ENCODE measurements around the gene GPR3. TPM values are rescaled to one million over a fixed set of nuclear protein-coding genes. Genes with fewer than 3 reads are reported as not detected.

The GPR3 gene
- total and polyA plus RNA-seq, 2 of the 13 experiments (the other 11 are each of a cell fraction or from before 2014, with no cell fraction given) = 1.00 to 2.6 TPM

DNA sequence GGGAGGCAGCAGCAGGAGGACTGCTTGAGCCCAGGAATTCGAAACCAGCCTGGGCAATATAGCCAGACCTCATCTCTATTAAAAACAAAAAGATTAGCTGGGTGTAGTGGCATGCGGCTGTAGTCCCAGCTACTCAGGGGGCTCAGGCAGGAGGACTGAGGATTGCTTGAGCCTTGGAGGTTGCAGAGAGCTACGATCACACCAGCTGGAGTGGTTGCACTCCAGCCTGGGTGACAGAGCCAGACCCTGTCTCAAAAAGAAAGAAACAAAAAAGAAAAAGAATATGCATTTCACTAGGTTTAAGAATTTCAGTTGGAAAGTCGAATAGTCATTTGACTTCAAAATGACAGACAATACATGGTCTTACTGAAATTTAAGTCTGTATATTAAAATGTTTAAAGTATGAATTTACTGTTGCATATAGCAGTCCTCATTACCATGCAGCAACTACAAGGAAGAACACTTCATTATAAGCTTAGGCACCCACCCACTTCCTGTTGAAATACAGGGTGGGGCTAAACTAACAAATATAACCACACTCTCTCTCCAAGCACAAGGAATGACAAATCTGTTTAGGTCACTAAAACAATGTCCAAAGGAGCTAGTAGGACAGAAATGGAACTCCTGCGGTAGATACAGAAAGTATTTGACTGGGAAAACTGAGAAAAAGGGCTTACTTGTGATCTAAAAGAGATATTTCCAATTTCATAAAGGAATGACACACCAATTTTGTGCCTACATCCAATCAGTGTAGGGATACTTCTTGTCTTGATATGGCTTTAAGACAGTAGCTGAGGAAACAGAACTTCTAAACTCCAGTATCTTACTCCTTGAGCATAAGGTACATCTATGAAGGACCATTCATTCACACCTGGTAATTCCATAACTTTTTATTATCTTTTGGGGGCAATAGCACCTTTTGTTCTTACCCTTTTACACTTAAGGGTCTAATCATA, 44.1 kb downstream of the GPR3 start:
- intact Hi-C loops (cut with micrococcal nuclease; ENCODE audit: unreplicated experiment) (no loop called here), in situ Hi-C loops (cut with HindIII; ENCODE audit: extremely low pct_ligation_motif_present, low pct_unique_long_range_greater_than_20kb) (no loop called here)
- H3K27ac ChIP-seq (ENCODE audit: extremely low read length, insufficient read depth, low read length) = no peak overlapping the region
- no peaks in the 10 kb centered on the region; a peak in 2 of 5 replicates for H3K36me3 ChIP-seq (replicated peaks in 1 of 2; ENCODE audit: control insufficient read depth in 1 of 2, insufficient read depth in 2 of 2, low read length in 2 of 2)
- no peak overlapping the region for H3K4me2 ChIP-seq (ENCODE audit: low read depth, low read length)
- ChIA-PET POLR2A (interaction anchor here (0.5 to 0.7 kb wide), 2 partner anchors 68 to 532 kb away, joined by 4 read pairs; no protein-coding TSS in a partner anchor), CTCF (ENCODE audit: low intra/inter-chr PET ratio, low total read pairs) (no interaction called here)
- peaks cover 2% of the 10 kb centered on the region; the same call in 1 of the 2 replicates for H4K20me1 ChIP-seq (ENCODE audit: insufficient read depth, low read length)
- H2AFZ ChIP-seq (ENCODE audit: low read length) = no peak overlapping the region
- FAIRE-seq = no peak
- no peak overlapping the region for H3K9ac ChIP-seq (ENCODE audit: insufficient read depth, low read depth, low read length)
- whole genome bisulfite sequencing (ENCODE audit: low lambda C conversion rate) = 96% methylated on average over 5 of the region's 5 CpGs
- ATAC-seq = no peak
- H3K4me1 ChIP-seq (ENCODE audit: insufficient read depth, low read length) = peaks cover 32% of the 10 kb centered on the region
- H3K9me3 ChIP-seq (ENCODE audit: low read length) = no peaks in the 10 kb centered on the region
- H3K27me3 ChIP-seq (ENCODE audit: control insufficient read depth in 1 of 2, insufficient read depth in 2 of 2, low read length in 2 of 2) = no peaks in the 10 kb centered on the region
- peak; percentile 25 for DNase-seq (ENCODE audit: low spot score)
- no TSS peak for BruUV-seq (replicated peaks)
- peaks cover 60% of the 10 kb centered on the region for H3K79me2 ChIP-seq (ENCODE audit: insufficient read depth, low read length)
- H3K4me3 ChIP-seq (replicated peaks in 1 of 3; ENCODE audit: insufficient read depth in 1 of 3, low read depth in 2 of 3, low read length in 3 of 3) = no peak overlapping the region
- TF ChIP-seq, protein P1, sequence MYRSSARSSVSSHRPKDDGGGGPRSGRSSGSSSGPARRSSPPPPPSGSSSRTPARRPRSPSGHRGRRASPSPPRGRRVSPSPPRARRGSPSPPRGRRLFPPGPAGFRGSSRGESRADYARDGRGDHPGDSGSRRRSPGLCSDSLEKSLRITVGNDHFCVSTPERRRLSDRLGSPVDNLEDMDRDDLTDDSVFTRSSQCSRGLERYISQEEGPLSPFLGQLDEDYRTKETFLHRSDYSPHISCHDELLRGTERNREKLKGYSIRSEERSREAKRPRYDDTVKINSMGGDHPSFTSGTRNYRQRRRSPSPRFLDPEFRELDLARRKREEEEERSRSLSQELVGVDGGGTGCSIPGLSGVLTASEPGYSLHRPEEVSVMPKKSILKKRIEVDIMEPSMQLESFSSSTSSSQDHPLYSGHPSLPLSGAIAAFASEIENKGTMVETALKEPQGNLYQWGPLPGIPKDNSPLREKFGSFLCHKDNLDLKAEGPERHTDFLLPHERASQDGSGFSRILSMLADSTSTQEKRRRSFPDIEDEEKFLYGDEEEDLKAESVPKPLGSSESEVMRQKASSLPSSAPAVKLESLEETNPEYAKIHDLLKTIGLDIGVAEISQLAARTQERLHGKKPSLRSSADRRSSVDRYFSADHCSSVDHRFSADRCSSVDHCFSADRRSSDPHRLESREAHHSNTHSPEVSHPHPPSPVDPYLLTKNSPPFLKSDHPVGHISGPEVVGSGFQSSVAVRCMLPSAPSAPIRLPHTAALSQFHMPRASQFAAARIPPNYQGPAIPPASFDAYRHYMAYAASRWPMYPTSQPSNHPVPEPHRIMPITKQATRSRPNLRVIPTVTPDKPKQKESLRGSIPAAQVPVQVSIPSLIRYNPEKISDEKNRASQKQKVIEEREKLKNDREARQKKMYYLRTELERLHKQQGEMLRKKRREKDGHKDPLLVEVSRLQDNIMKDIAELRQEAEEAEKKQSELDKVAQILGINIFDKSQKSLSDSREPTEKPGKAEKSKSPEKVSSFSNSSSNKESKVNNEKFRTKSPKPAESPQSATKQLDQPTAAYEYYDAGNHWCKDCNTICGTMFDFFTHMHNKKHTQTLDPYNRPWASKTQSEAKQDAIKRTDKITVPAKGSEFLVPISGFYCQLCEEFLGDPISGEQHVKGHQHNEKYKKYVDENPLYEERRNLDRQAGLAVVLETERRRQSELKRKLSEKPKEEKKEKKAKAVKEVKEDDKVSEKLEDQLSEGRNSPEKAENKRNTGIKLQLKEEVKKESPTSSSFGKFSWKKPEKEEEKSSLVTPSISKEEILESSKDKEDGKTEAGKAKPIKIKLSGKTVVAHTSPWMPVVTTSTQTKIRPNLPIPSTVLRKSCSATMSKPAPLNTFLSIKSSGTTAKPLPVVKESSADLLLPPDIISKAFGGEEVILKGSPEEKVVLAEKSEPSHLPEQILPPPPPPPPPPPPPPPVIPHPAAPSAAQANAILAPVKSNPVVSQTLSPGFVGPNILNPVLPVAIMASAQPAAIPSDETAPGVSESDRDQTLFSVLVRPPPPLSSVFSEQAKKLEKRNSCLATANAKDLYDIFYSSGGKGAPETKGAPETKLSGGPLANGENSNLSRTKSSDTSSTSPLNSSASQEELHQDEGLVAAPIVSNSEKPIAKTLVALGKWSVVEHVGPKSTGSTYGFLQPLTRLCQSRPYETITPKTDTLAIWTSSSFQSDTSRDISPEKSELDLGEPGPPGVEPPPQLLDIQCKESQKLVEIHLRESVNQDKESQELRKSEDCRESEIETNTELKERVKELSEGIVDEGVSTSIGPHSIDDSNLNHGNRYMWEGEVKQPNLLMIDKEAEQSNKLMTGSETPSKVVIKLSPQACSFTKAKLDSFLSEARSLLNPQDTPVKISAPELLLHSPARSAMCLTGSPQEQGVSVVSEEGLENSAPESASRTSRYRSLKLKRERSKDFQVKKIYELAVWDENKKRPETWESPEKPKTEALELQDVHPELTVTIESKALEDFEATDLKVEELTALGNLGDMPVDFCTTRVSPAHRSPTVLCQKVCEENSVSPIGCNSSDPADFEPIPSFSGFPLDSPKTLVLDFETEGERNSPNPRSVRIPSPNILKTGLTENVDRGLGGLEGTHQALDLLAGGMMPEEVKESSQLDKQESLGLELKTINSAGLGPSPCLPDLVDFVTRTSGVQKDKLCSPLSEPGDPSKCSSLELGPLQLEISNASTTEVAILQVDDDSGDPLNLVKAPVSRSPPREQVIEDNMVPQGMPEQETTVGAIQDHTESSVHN (CRISPR knock-in tag; IDR thresholded peaks at IDR 0.05) = no peak
- TF ChIP-seq TCF7L2 (IDR thresholded peaks at IDR 0.05; ENCODE audit: low read depth, low read length) (no peak), NFKBIZ (CRISPR knock-in tag; IDR thresholded peaks at IDR 0.05) (no peak), ZNF12 (CRISPR knock-in tag; IDR thresholded peaks at IDR 0.05) (no peak), TBX3 (IDR thresholded peaks at IDR 0.05; ENCODE audit: borderline replicate concordance) (no peak), SALL2 (CRISPR knock-in tag; IDR thresholded peaks at IDR 0.05) (no peak), ZNF382 (CRISPR knock-in tag; IDR thresholded peaks at IDR 0.05; ENCODE audit: borderline replicate concordance) (no peak), ZNF121 (CRISPR knock-in tag; IDR thresholded peaks at IDR 0.05) (no peak), REXO4 (CRISPR knock-in tag; IDR thresholded peaks at IDR 0.05; ENCODE audit: borderline replicate concordance) (no peak), ZNF367 (CRISPR knock-in tag; IDR thresholded peaks at IDR 0.05; ENCODE audit: borderline replicate concordance) (no peak), ZBTB42 (CRISPR knock-in tag; IDR thresholded peaks at IDR 0.05) (no peak)
- TF ChIP-seq, protein P2, sequence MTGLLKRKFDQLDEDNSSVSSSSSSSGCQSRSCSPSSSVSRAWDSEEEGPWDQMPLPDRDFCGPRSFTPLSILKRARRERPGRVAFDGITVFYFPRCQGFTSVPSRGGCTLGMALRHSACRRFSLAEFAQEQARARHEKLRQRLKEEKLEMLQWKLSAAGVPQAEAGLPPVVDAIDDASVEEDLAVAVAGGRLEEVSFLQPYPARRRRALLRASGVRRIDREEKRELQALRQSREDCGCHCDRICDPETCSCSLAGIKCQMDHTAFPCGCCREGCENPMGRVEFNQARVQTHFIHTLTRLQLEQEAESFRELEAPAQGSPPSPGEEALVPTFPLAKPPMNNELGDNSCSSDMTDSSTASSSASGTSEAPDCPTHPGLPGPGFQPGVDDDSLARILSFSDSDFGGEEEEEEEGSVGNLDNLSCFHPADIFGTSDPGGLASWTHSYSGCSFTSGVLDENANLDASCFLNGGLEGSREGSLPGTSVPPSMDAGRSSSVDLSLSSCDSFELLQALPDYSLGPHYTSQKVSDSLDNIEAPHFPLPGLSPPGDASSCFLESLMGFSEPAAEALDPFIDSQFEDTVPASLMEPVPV (CRISPR knock-in tag; IDR thresholded peaks at IDR 0.05) = no peak
- TF ChIP-seq, protein P3, sequence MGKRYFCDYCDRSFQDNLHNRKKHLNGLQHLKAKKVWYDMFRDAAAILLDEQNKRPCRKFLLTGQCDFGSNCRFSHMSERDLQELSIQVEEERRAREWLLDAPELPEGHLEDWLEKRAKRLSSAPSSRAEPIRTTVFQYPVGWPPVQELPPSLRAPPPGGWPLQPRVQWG (CRISPR knock-in tag; IDR thresholded peaks at IDR 0.05; ENCODE audit: borderline replicate concordance, low read depth) = no peak
